GM21825 (cell line): Measurements from ENCODE around the gene SH3RF3.

Experiments
- ATAC-seq: cut with Tn5 transposase; IDR thresholded peaks from one replicate; pipeline ENCODE4 v1.9.1; 2021; ENCODE audit warnings: mild to moderate bottlenecking, moderate library complexity; ENCODE audit not compliant: unreplicated experiment

SH3RF3 gene

GRCh38 chr2:109138449-109138848 lies 9.4 kb downstream of the SH3RF3 start:
- no peak for ATAC-seq

GRCh38 chr2:109139002-109139401 lies 10.0 kb downstream of the SH3RF3 start:
- no peak for ATAC-seq

- no peak for ATAC-seq
These were observed 10.9 kb downstream of the SH3RF3 start for GRCh38 chr2:109139865-109140396.

GRCh38 chr2:109141006-109141600 lies 12.1 kb downstream of the SH3RF3 start:
- ATAC-seq, result no peak

GRCh38 chr2:109141727-109142283 lies 12.8 kb downstream of the SH3RF3 start:
- no peak for ATAC-seq

GRCh38 chr2:109142416-109143210 lies 13.6 kb downstream of the SH3RF3 start:
- ATAC-seq, result no peak

GRCh38 chr2:109143214-109144187 lies 14.5 kb downstream of the SH3RF3 start:
- ATAC-seq, result peak; percentile 70

GRCh38 chr2:109144271-109144670 lies 15.3 kb downstream of the SH3RF3 start:
- peak; percentile 62 for ATAC-seq

- ATAC-seq, result no peak
These were observed 15.7 kb downstream of the SH3RF3 start for GRCh38 chr2:109144721-109145120.

- ATAC-seq, result no peak
These were observed 16.3 kb downstream of the SH3RF3 start for GRCh38 chr2:109145286-109145685.

GRCh38 chr2:109147405-109147804 lies 18.4 kb downstream of the SH3RF3 start:
- ATAC-seq, result no peak

GRCh38 chr2:109148117-109148746 lies 19.2 kb downstream of the SH3RF3 start:
- ATAC-seq, result no peak

GRCh38 chr2:109148991-109149645 lies 20.1 kb downstream of the SH3RF3 start:
- no peak for ATAC-seq

- ATAC-seq, result no peak
These were observed 21.6 kb downstream of the SH3RF3 start for GRCh38 chr2:109150559-109150958.

- no peak for ATAC-seq
These were observed 22.5 kb downstream of the SH3RF3 start for GRCh38 chr2:109151519-109151918.

GRCh38 chr2:109153005-109153784 lies 24.2 kb downstream of the SH3RF3 start:
- no peak for ATAC-seq

GRCh38 chr2:109153807-109154206 lies 24.8 kb downstream of the SH3RF3 start:
- ATAC-seq, result no peak

- ATAC-seq, result no peak
These were observed 25.2 kb downstream of the SH3RF3 start for GRCh38 chr2:109154226-109154625.
